DOHH2 (cell line): ENCODE data around the gene KANSL3.

Experiments used
- H3F3A ChIP-seq: fragments of 200-600 bp; sonication (generic), shearing (Covaris generic); 2 replicates; pipeline ENCODE4 v1.6.0; 2016; ENCODE audit warnings: antibody characterized with exemption, mild to moderate bottlenecking; ENCODE audit not compliant: control insufficient read depth, insufficient read depth
- H3K27ac ChIP-seq: fragments of 200-600 bp; sonication (generic); 2 replicates; pipeline ENCODE4 v1.5.1; 2014; ENCODE audit warnings: low read depth, mild to moderate bottlenecking, low read length, moderate library complexity
- H3K27me3 ChIP-seq: fragments of 200-600 bp; sonication (generic); 2 replicates; pipeline ENCODE4 v1.6.1; 2014; ENCODE audit warnings: mild to moderate bottlenecking, low read length, mixed read lengths; ENCODE audit not compliant: control insufficient read depth
- H3K36me3 ChIP-seq: fragments of 200-600 bp; sonication (generic); 2 replicates; pipeline ENCODE4 v1.6.1; 2014; ENCODE audit warnings: mild to moderate bottlenecking, low read length, moderate library complexity, mixed read lengths; ENCODE audit not compliant: control insufficient read depth
- H3K4me1 ChIP-seq: fragments of 200-600 bp; sonication (generic); 2 replicates; pipeline ENCODE4 v1.6.1; 2014; ENCODE audit warnings: mild to moderate bottlenecking, low read length, mixed read lengths; ENCODE audit not compliant: control insufficient read depth
- H3K4me2 ChIP-seq: fragments of 200-600 bp; sonication (generic); 2 replicates; pipeline ENCODE4 v1.6.0; 2014; ENCODE audit warnings: mild to moderate bottlenecking, low read length, moderate library complexity
- H3K4me3 ChIP-seq: fragments of 200-600 bp; sonication (generic); 2 replicates; pipeline ENCODE4 v1.5.1; 2014; ENCODE audit warnings: mild to moderate bottlenecking, low read length, mixed read lengths
- H3K79me2 ChIP-seq: fragments of 200-600 bp; sonication (generic); 2 replicates; pipeline ENCODE4 v1.6.1; 2014; ENCODE audit warnings: mild to moderate bottlenecking, low read length, mixed read lengths; ENCODE audit not compliant: control insufficient read depth
- H3K9me2 ChIP-seq: fragments of 200-600 bp; sonication (generic); replicated peaks from 2 replicates; pipeline ENCODE4 v1.6.1; 2014; ENCODE audit warnings: mild to moderate bottlenecking, low read length, mixed read lengths; ENCODE audit not compliant: control insufficient read depth
- H3K9me3 ChIP-seq: fragments of 200-600 bp; sonication (generic); 2 replicates; pipeline ENCODE4 v1.6.1; 2014; ENCODE audit warnings: antibody characterized with exemption, low read length, mixed read lengths; ENCODE audit not compliant: control insufficient read depth, insufficient read depth
- H4K20me1 ChIP-seq: fragments of 200-600 bp; sonication (generic); 2 replicates; pipeline ENCODE4 v1.6.0; 2014; ENCODE audit warnings: low read depth, mild to moderate bottlenecking, antibody characterized with exemption, low read length, moderate library complexity; ENCODE audit not compliant: control insufficient read depth, insufficient read depth
- EZH2phosphoT487 ChIP-seq: fragments of 200-600 bp; sonication (generic); IDR thresholded peaks from 2 replicates; pipeline ENCODE4 v1.6.1; 2017; ENCODE audit warnings: borderline replicate concordance, mild to moderate bottlenecking, antibody characterized with exemption, low read length, moderate library complexity, mixed read lengths
- TF ChIP-seq, protein P1 (sequence below): fragments of 200-600 bp; sonication (generic); IDR thresholded peaks from one replicate; pipeline ENCODE4 v1.5.1; 2014; ENCODE audit warnings: antibody characterized with exemption, mild to moderate bottlenecking, low read depth, low read length; ENCODE audit not compliant: poor library complexity, severe bottlenecking

The KANSL3 gene

DNA sequence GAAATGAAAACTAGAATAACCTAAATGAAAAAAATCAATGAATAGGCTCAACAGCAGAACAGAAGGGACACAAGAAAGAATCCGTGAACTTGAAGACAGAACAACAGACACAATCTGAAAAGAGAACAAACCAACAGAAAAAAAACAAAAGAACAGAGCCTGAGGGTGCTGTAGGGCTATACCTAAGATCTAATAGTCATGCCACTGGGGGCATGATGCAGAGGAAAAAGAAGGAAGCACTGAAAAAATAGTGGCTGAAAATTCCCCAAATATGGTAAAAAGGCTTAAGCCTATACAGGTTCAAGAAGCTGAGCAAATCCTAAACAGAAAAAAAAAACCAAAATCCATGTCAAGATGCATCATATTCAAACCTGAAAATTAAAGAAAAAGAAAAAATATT is 50.3 kb downstream of the KANSL3 start:
- no peaks in the 10 kb centered on the region for H3K79me2 ChIP-seq
- no peaks in the 10 kb centered on the region for H3K4me1 ChIP-seq
- no peaks in the 10 kb centered on the region for H3F3A ChIP-seq
- H3K27me3 ChIP-seq: no peaks in the 10 kb centered on the region
- no peaks in the 10 kb centered on the region for H3K9me2 ChIP-seq
- peaks cover 19% of the 10 kb centered on the region for H3K36me3 ChIP-seq
- H3K4me2 ChIP-seq: no peak overlapping the region
- H3K9me3 ChIP-seq: no peaks in the 10 kb centered on the region
- H3K4me3 ChIP-seq: no peak overlapping the region
- no peaks in the 10 kb centered on the region for H4K20me1 ChIP-seq
- no peak overlapping the region for H3K27ac ChIP-seq
- no peak for TF ChIP-seq EZH2phosphoT487
- TF ChIP-seq, protein P1, sequence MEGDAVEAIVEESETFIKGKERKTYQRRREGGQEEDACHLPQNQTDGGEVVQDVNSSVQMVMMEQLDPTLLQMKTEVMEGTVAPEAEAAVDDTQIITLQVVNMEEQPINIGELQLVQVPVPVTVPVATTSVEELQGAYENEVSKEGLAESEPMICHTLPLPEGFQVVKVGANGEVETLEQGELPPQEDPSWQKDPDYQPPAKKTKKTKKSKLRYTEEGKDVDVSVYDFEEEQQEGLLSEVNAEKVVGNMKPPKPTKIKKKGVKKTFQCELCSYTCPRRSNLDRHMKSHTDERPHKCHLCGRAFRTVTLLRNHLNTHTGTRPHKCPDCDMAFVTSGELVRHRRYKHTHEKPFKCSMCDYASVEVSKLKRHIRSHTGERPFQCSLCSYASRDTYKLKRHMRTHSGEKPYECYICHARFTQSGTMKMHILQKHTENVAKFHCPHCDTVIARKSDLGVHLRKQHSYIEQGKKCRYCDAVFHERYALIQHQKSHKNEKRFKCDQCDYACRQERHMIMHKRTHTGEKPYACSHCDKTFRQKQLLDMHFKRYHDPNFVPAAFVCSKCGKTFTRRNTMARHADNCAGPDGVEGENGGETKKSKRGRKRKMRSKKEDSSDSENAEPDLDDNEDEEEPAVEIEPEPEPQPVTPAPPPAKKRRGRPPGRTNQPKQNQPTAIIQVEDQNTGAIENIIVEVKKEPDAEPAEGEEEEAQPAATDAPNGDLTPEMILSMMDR: no peak

DNA sequence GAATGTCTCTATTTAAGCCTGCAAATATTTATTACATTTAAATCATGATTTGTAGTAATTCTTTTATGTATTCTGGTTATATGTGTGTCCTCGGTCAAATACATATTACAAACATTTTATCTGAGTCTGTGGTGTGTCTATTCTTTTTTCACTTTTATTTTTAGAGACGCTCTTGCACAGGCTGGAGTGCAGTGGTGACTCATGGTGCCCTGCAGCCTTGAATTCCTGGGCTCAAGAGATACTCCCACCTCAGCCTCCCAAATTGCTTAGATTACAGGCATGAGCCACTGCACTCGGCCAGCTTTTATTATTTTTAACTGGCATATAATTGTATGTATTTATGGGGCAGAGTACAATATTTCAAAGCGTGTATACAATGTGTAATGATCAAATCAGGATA is 54.1 kb downstream of the KANSL3 start:
- H3K36me3 ChIP-seq: peaks cover 4% of the 10 kb centered on the region; the same call in 1 of the 2 replicates
- no peak overlapping the region for H3K4me3 ChIP-seq
- H3K9me3 ChIP-seq: no peaks in the 10 kb centered on the region
- no peaks in the 10 kb centered on the region; the same call in 1 of the 2 replicates for H3F3A ChIP-seq
- H3K27ac ChIP-seq: no peak overlapping the region
- H3K27me3 ChIP-seq: no peaks in the 10 kb centered on the region
- H3K4me2 ChIP-seq: no peak overlapping the region
- H3K4me1 ChIP-seq: no peaks in the 10 kb centered on the region
- no peaks in the 10 kb centered on the region for H3K79me2 ChIP-seq
- H4K20me1 ChIP-seq: no peaks in the 10 kb centered on the region
- no peak for TF ChIP-seq EZH2phosphoT487
- TF ChIP-seq, protein P1: no peak
- no peaks in the 10 kb centered on the region for H3K9me2 ChIP-seq

DNA sequence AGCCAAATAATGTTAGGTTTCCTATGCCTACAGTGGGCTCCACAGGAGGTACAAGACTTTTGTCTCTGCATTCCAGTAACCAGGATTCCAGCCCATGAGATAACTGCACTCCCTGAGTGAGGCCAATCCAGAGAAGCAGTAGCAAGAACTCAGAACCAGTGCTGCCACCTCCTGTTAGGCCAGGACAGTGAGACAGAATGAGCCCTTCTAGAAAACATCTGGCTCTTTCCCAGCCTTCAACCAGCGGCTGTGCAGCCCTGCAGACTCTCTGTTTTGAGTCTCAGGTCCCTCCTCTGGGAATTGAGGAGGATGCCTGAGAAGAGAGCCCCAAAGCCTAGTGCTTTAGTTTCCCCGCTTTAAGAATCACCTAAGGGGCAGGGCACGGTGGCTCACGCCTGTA is 57.3 kb downstream of the KANSL3 start:
- H3K27me3 ChIP-seq: no peaks in the 10 kb centered on the region
- no peak overlapping the region for H3K4me3 ChIP-seq
- H3K36me3 ChIP-seq: 0 out of 2 replicates have a peak, but pooled peaks cover 4% of the 10 kb centered on the region
- H3K9me2 ChIP-seq: no peaks in the 10 kb centered on the region
- no peak overlapping the region for H3K4me2 ChIP-seq
- H3K79me2 ChIP-seq: no peaks in the 10 kb centered on the region
- H4K20me1 ChIP-seq: no peaks in the 10 kb centered on the region
- H3F3A ChIP-seq: no peaks in the 10 kb centered on the region; the same call in 1 of the 2 replicates
- H3K27ac ChIP-seq: no peak overlapping the region
- H3K4me1 ChIP-seq: no peaks in the 10 kb centered on the region
- H3K9me3 ChIP-seq: no peaks in the 10 kb centered on the region
- TF ChIP-seq EZH2phosphoT487: no peak
- TF ChIP-seq, protein P1: no peak
